Measurements from ENCODE around the gene CENPV.
"Not testable (repeated sequence)": the region's sequence is repeated elsewhere in the genome, so short reads cannot be mapped to it uniquely, and the experiment has no call there.

Gene CENPV

DNA sequence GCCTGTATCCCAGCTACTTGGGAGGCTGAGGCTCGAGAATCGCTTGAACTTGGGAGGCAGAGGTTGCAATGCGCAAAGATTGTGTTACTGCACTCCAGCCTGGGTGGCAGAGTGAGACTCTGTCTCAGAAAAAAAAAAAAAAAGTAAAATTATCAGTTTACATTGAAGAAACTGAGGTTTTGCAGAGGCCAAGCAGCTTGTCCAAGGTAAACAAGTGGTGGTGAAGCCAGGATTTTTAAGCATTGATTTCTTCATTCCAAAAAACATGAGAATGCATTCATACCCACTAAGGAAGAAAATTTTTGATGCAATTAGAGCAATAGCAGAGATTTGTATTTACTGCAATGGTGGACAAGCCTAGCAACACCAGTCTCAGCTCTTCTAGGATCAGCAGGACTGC, 52.7 kb downstream of the CENPV start (continued):
- TF ChIP-seq, protein P1, sequence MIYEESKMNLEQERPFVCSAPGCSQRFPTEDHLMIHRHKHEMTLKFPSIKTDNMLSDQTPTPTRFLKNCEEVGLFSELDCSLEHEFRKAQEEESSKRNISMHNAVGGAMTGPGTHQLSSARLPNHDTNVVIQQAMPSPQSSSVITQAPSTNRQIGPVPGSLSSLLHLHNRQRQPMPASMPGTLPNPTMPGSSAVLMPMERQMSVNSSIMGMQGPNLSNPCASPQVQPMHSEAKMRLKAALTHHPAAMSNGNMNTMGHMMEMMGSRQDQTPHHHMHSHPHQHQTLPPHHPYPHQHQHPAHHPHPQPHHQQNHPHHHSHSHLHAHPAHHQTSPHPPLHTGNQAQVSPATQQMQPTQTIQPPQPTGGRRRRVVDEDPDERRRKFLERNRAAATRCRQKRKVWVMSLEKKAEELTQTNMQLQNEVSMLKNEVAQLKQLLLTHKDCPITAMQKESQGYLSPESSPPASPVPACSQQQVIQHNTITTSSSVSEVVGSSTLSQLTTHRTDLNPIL (CRISPR knock-in tag; IDR thresholded peaks at IDR 0.05; ENCODE audit: low read depth): no peak
- no peak for TF ChIP-seq BACH2 (CRISPR knock-in tag; IDR thresholded peaks at IDR 0.05; ENCODE audit: borderline replicate concordance)
- TF ChIP-seq ZNF8 (CRISPR knock-in tag; IDR thresholded peaks at IDR 0.05): no peak
- TF ChIP-seq ZNF70 (CRISPR knock-in tag; IDR thresholded peaks at IDR 0.05): no peak
- TF ChIP-seq CSDC2 (CRISPR knock-in tag; IDR thresholded peaks at IDR 0.05): no peak

DNA sequence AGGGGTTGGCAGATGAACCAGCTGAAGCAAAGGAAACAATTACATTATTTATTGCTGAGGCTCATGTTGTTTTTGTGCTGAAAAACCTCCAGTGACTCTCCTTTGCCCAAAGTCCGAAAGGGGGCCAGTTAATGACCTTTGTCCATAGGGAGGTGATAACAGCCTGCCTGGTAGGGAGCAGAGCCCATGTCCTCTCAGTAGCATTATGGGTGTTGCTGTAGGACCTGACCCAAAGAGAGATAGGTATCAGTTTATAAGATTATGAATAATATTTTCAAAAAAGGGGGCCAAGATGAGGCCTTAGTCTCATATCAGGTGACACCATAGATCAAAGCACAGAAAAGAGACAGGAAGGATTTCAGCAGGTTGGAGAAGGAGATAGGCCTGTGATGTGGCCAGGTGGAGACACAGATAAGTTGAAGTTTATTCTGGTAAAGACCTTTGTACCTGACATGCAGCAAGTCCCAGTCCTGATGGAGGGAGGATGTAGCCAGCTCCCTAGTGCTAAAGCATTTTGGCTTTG, 55.1 kb downstream of the CENPV start:
- TF ChIP-seq, protein P2, sequence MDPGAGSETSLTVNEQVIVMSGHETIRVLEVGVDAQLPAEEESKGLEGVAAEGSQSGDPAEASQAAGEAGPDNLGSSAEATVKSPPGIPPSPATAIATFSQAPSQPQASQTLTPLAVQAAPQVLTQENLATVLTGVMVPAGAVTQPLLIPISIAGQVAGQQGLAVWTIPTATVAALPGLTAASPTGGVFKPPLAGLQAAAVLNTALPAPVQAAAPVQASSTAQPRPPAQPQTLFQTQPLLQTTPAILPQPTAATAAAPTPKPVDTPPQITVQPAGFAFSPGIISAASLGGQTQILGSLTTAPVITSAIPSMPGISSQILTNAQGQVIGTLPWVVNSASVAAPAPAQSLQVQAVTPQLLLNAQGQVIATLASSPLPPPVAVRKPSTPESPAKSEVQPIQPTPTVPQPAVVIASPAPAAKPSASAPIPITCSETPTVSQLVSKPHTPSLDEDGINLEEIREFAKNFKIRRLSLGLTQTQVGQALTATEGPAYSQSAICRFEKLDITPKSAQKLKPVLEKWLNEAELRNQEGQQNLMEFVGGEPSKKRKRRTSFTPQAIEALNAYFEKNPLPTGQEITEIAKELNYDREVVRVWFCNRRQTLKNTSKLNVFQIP (CRISPR knock-in tag; IDR thresholded peaks at IDR 0.05; ENCODE audit: borderline replicate concordance, low read depth): no peak
- TF ChIP-seq SNAI2 (CRISPR knock-in tag; IDR thresholded peaks at IDR 0.05) (no peak), TOX (CRISPR knock-in tag; IDR thresholded peaks at IDR 0.05; ENCODE audit: borderline replicate concordance) (no peak), ARNTL (CRISPR knock-in tag; IDR thresholded peaks at IDR 0.05; ENCODE audit: borderline replicate concordance, low read depth) (no peak), CSDC2 (CRISPR knock-in tag; IDR thresholded peaks at IDR 0.05) (no peak), RARB (CRISPR knock-in tag; IDR thresholded peaks at IDR 0.05) (no peak), ZNF565 (CRISPR knock-in tag; conservative IDR thresholded peaks at IDR 0.05; ENCODE audit: low read depth) (no peak), ZFP3 (CRISPR knock-in tag; IDR thresholded peaks at IDR 0.05) (no peak), OSR1 (CRISPR knock-in tag; IDR thresholded peaks at IDR 0.05) (no peak), BACH2 (CRISPR knock-in tag; IDR thresholded peaks at IDR 0.05; ENCODE audit: borderline replicate concordance) (no peak)
- TF ChIP-seq, protein P3, sequence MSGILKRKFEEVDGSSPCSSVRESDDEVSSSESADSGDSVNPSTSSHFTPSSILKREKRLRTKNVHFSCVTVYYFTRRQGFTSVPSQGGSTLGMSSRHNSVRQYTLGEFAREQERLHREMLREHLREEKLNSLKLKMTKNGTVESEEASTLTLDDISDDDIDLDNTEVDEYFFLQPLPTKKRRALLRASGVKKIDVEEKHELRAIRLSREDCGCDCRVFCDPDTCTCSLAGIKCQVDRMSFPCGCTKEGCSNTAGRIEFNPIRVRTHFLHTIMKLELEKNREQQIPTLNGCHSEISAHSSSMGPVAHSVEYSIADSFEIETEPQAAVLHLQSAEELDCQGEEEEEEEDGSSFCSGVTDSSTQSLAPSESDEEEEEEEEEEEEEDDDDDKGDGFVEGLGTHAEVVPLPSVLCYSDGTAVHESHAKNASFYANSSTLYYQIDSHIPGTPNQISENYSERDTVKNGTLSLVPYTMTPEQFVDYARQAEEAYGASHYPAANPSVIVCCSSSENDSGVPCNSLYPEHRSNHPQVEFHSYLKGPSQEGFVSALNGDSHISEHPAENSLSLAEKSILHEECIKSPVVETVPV (CRISPR knock-in tag; IDR thresholded peaks at IDR 0.05): no peak
- TF ChIP-seq, protein P4, sequence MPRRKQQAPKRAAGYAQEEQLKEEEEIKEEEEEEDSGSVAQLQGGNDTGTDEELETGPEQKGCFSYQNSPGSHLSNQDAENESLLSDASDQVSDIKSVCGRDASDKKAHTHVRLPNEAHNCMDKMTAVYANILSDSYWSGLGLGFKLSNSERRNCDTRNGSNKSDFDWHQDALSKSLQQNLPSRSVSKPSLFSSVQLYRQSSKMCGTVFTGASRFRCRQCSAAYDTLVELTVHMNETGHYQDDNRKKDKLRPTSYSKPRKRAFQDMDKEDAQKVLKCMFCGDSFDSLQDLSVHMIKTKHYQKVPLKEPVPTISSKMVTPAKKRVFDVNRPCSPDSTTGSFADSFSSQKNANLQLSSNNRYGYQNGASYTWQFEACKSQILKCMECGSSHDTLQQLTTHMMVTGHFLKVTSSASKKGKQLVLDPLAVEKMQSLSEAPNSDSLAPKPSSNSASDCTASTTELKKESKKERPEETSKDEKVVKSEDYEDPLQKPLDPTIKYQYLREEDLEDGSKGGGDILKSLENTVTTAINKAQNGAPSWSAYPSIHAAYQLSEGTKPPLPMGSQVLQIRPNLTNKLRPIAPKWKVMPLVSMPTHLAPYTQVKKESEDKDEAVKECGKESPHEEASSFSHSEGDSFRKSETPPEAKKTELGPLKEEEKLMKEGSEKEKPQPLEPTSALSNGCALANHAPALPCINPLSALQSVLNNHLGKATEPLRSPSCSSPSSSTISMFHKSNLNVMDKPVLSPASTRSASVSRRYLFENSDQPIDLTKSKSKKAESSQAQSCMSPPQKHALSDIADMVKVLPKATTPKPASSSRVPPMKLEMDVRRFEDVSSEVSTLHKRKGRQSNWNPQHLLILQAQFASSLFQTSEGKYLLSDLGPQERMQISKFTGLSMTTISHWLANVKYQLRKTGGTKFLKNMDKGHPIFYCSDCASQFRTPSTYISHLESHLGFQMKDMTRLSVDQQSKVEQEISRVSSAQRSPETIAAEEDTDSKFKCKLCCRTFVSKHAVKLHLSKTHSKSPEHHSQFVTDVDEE (CRISPR knock-in tag; IDR thresholded peaks at IDR 0.05): no peak
- ATAC-seq: no peak

DNA sequence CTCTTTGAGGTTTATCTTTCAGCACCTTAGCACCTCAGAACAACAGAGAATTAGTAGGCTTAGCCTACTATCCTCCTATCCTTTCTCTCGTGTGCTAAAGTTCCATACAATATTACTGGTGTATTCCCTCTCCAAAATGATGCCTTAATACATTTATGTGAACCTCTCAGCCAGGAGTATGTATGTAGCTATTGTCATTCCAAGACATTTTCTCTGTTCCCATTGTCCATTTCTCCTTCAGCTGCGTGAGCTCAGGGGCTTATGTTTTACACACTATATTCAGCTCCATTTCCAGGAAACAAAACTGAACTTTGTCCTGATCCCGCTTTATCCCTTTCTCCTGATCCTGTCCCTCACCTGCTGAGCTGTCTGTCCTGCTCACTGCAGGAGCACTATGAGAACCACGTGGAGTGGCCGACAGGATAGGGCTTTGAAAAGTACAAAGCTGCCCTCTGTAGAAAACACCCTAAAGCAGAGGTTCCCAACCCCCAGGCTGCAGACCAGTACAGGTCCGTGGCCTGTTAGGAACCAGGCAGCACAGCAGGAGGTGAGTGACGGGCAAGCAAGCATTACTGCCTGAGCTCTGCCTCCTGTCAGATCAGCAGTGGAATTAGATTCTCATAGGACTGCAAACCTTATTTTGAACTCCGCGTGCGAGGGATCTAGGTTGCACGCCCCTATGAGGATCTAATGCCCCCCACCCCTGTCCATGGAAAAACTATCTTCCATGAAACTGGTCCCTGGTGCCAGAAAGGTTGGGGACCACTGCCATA, 55.7 kb downstream of the CENPV start:
- no peak for ATAC-seq
- TF ChIP-seq SNAI2 (CRISPR knock-in tag; IDR thresholded peaks at IDR 0.05): no peak

DNA sequence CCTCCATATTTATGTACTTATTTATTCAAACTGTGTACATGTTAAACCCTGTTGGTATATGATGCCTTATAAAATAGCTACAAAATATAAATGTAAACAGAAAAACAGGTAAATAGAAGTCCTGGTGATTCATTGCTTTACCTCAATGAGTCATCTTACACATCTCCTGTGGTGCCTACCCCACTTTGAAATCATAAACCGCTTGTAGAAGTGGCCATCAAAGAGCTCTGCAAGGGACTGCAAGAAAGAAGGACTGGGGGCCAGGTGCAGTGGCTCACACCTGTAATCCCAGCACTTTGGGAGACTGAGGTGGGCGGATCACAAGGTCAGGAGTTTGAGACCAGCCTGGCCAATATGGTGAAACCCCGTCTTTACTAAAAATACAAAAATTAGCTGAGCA, 57.2 kb downstream of the CENPV start:
- ATAC-seq: not testable (repeated sequence)

DNA sequence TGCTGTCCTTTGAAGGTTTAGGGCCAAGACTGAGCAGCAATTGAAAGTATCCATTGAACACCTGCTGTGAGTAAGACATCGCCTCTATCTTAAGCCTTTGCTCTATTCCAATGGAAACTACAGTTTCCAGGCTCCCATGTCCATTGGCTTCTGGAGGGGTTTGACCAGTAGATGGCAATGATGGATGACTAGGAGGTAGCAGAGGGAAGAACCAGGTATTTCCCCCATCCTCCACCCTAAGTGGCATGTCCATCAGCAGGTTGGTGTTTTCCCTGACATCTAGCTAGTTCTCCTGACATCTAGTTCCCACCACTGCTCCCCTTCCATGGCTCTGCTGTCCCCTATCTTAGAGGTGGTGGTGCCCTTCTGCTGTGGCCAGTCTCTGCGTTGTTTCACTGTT, 58.7 kb downstream of the CENPV start:
- ATAC-seq: no peak
- no peak for TF ChIP-seq CSDC2 (CRISPR knock-in tag; IDR thresholded peaks at IDR 0.05)
- no peak for TF ChIP-seq ZNF8 (CRISPR knock-in tag; IDR thresholded peaks at IDR 0.05)
- TF ChIP-seq TCF4 (CRISPR knock-in tag; IDR thresholded peaks at IDR 0.05; ENCODE audit: borderline replicate concordance): no peak
- TF ChIP-seq, protein P4 (CRISPR knock-in tag; IDR thresholded peaks at IDR 0.05): no peak
- TF ChIP-seq, protein P3 (CRISPR knock-in tag; IDR thresholded peaks at IDR 0.05): no peak
- no peak for TF ChIP-seq BACH2 (CRISPR knock-in tag; IDR thresholded peaks at IDR 0.05; ENCODE audit: borderline replicate concordance)
- TF ChIP-seq, protein P5, sequence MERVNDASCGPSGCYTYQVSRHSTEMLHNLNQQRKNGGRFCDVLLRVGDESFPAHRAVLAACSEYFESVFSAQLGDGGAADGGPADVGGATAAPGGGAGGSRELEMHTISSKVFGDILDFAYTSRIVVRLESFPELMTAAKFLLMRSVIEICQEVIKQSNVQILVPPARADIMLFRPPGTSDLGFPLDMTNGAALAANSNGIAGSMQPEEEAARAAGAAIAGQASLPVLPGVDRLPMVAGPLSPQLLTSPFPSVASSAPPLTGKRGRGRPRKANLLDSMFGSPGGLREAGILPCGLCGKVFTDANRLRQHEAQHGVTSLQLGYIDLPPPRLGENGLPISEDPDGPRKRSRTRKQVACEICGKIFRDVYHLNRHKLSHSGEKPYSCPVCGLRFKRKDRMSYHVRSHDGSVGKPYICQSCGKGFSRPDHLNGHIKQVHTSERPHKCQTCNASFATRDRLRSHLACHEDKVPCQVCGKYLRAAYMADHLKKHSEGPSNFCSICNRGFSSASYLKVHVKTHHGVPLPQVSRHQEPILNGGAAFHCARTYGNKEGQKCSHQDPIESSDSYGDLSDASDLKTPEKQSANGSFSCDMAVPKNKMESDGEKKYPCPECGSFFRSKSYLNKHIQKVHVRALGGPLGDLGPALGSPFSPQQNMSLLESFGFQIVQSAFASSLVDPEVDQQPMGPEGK (CRISPR knock-in tag; IDR thresholded peaks at IDR 0.05; ENCODE audit: borderline replicate concordance): no peak
- TF ChIP-seq RARB (CRISPR knock-in tag; IDR thresholded peaks at IDR 0.05): no peak
- no peak for TF ChIP-seq ISL1 (CRISPR knock-in tag; IDR thresholded peaks at IDR 0.05)
- no peak for TF ChIP-seq ZC3H10 (CRISPR knock-in tag; IDR thresholded peaks at IDR 0.05)
- no peak for TF ChIP-seq SNAI2 (CRISPR knock-in tag; IDR thresholded peaks at IDR 0.05)

All from SK-N-SH treated with all-trans-retinoic acid at 6 μM for 48 hours (cell line).